ENCODE data around the gene CHST9.
"Not testable (repeated sequence)": the region's sequence is repeated elsewhere in the genome, so short reads cannot be mapped to it uniquely, and the experiment has no call there.

CHST9 gene

GRCh38 chr18:26927822-26928221 is 257.3 kb downstream of the CHST9 start:
- not testable (repeated sequence) for DNase-seq (ENCODE audit: low read depth)

- DNase-seq (ENCODE audit: low read depth): no peak
Observed at GRCh38 chr18:26926066-26926675, 258.9 kb downstream of the CHST9 start.

- DNase-seq (ENCODE audit: low read depth): no peak
Observed at GRCh38 chr18:26925313-26925712, 259.8 kb downstream of the CHST9 start.

- no peak for DNase-seq (ENCODE audit: low read depth)
Observed at GRCh38 chr18:26922313-26922712, 262.8 kb downstream of the CHST9 start.

GRCh38 chr18:26920644-26921043 is 264.5 kb downstream of the CHST9 start:
- no peak for DNase-seq (ENCODE audit: low read depth)

- DNase-seq (ENCODE audit: low read depth): no peak
Observed at GRCh38 chr18:26919627-26920026, 265.5 kb downstream of the CHST9 start.

GRCh38 chr18:26919201-26919600 is 265.9 kb downstream of the CHST9 start:
- no peak for DNase-seq (ENCODE audit: low read depth)

GRCh38 chr18:26911840-26912239 is 273.3 kb downstream of the CHST9 start:
- no peak for DNase-seq (ENCODE audit: low read depth)

- no peak for DNase-seq (ENCODE audit: low read depth)
Observed at GRCh38 chr18:26909599-26910290, 275.4 kb downstream of the CHST9 start.

- DNase-seq (ENCODE audit: low read depth): no peak
Observed at GRCh38 chr18:26908906-26909305, 276.2 kb downstream of the CHST9 start.

- no peak for DNase-seq (ENCODE audit: low read depth)
Observed at GRCh38 chr18:26902291-26902690, 282.8 kb downstream of the CHST9 start.

- no peak for DNase-seq (ENCODE audit: low read depth)
Observed at GRCh38 chr18:26901020-26901419, 284.1 kb downstream of the CHST9 start.

- DNase-seq (ENCODE audit: low read depth): no peak
Observed at GRCh38 chr18:26894426-26894825, 290.7 kb downstream of the CHST9 start.

GRCh38 chr18:26893996-26894395 is 291.1 kb downstream of the CHST9 start:
- DNase-seq (ENCODE audit: low read depth): no peak

GRCh38 chr18:26888259-26888658 is 296.8 kb downstream of the CHST9 start:
- DNase-seq (ENCODE audit: low read depth): no peak

GRCh38 chr18:26875040-26875654 is 310.0 kb downstream of the CHST9 start:
- DNase-seq (ENCODE audit: low read depth): no peak

- no peak for DNase-seq (ENCODE audit: low read depth)
Observed at GRCh38 chr18:26874283-26874682, 310.8 kb downstream of the CHST9 start.

- no peak for DNase-seq (ENCODE audit: low read depth)
Observed at GRCh38 chr18:26869640-26870039, 315.5 kb downstream of the CHST9 start.

GRCh38 chr18:26868968-26869586 is 316.0 kb downstream of the CHST9 start:
- no peak for DNase-seq (ENCODE audit: low read depth)

GRCh38 chr18:26867471-26867870 is 317.6 kb downstream of the CHST9 start:
- no peak for DNase-seq (ENCODE audit: low read depth)

GRCh38 chr18:26865557-26865956 is 319.6 kb downstream of the CHST9 start, which contains the start of gene AQP4:
Gene AQP4 (minus strand): TSS chr18:26865707. CDS start chr18:26865689, 18 bp downstream.
- no peak for DNase-seq (ENCODE audit: low read depth)

GRCh38 chr18:26864658-26865057 is 320.4 kb downstream of the CHST9 start:
- DNase-seq (ENCODE audit: low read depth): no peak

- no peak for DNase-seq (ENCODE audit: low read depth)
Observed at GRCh38 chr18:26863921-26864497, 321.1 kb downstream of the CHST9 start.
